Upper lobe of left lung (tissue), 4 donors: ENCODE measurements around the gene LMTK3.

ENCODE experiments used
- CTCF ChIP-seq, 6 experiments: fragments of 450-650 bp in 4 of 6; fragments of 200-600 bp in 2 of 6; sonication (generic) in 2 of 6; IDR thresholded peaks; one replicate each; pipeline ENCODE4 v1.5.1; 2016 to 2019; ENCODE audit warnings: antibody characterized with exemption in 6 of 6
- EP300 ChIP-seq, 4 donors: sonication (generic); formaldehyde crosslinking; IDR thresholded peaks; one replicate each; pipeline ENCODE4 v1.5.1; 2017; ENCODE audit warnings: antibody characterized with exemption in 4 of 4, control low read depth in 2 of 4
- POLR2A ChIP-seq, 4 donors: fragments of 450-650 bp; IDR thresholded peaks; one replicate each; pipeline ENCODE4 v1.5.1; 2016 to 2017; ENCODE audit warnings: antibody characterized with exemption in 4 of 4, mild to moderate bottlenecking in 2 of 4
- POLR2AphosphoS5 ChIP-seq, 2 donors: sonication (generic); formaldehyde crosslinking; IDR thresholded peaks; one replicate each; pipeline ENCODE4 v1.5.1; 2017; ENCODE audit warnings: antibody characterized with exemption in 2 of 2

DNA sequence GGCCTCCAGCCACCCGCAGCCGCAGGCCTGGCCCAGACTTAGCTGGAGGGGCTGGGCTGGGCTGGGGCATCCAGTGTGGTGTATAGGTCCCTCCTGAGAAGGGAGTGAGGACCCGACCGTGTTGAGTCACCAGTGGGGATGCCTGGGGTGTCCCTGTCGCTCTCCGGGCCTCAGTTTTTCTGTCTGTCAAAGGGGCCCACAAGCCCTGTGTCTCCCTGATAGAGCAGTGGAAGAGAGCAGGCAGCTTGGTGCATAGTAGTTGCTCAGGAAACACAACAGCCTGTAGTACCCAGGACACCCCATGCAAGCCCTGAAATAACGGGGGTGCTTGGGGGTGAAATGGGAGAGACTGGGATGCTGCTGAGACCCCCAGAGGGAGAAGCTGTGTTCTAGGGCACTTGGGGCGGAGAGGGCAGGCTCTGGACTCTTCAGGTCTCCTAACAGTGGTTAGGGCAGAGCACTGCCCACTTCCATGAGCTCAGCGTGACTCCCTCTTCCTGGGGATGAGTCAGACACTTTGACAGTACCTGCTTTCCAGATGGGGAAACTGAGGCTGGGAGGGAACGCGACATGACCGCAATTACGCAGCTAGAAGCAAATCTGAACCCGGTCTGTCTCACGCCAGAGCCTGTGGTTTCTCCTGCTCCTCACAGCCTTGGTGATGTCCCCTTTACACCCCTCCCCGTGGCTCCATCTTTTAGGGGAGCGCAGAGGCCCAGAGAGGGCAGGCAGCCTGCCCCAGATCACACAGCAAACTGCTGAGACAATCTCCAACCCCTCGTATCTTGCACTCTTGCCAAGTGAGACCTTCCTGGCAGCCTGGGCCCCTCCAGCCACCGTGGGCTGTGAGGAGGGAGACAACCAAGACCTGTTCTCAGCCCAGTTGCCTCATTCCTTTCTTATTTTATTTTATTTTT is 41.0 kb upstream of the LMTK3 start:
- no peak for TF ChIP-seq POLR2AphosphoS5 (IDR thresholded peaks at IDR 0.05)
- TF ChIP-seq CTCF (IDR thresholded peaks at IDR 0.05) = no peak
- no peak for TF ChIP-seq POLR2A (IDR thresholded peaks at IDR 0.05)
- no peak for TF ChIP-seq EP300 (IDR thresholded peaks at IDR 0.05)
